K562 (cell line): Measurements from ENCODE around the gene GAMT. TPM values are rescaled to one million over a fixed set of nuclear protein-coding genes. Genes with fewer than 3 reads are reported as not detected.
A peak's percentile ranks its signal among the peaks of the same experiment; 100 is the strongest.

Source experiments
- ATAC-seq: fragments of 200-7000 bp; cut with Tn5 transposase; 3 replicates; pipeline ENCODE4 v1.9.1; 2020; ENCODE audit warnings: moderate library complexity
- BruUV-seq: library from RNA; stranded (reverse); fragments of 400-500 nt; replicated peaks from 2 replicates; lab custom pipeline; 2021; lab: Mats Ljungman, UMichigan
- CTCF ChIA-PET: fragments of 300-600 bp; formaldehyde crosslinking; extraction: SDS; loops from one replicate; lab custom pipeline; 2021; ENCODE audit warnings: low intra/inter-chr PET ratio; lab: Yijun Ruan, JAX
- POLR2A ChIA-PET: fragments of 300-600, 350-650 bp; sonication (Branson Sonifier 250); formaldehyde crosslinking; extraction: SDS; loops from one replicate; lab custom pipeline; 2021; ENCODE audit warnings: antibody characterized with exemption, inconsistent platforms; lab: Yijun Ruan, JAX
- DNase-seq, 4 experiments: peaks; one replicate each; pipeline versions ENCODE4 v3.0.0 to v3.0.0-alpha.2; 2011 to 2018; ENCODE audit warnings: low spot score in 3 of 4, mixed read lengths in 3 of 4; ENCODE audit errors: extremely low read depth in 1 of 4
- FAIRE-seq: peaks from 2 replicates; lab custom pipeline; 2011; peaks lifted over from hg19 to GRCh38; lab: Jason Lieb, UNC
- H2AFZ ChIP-seq: 2 replicates; pipeline ENCODE4 v1.6.0; 2011; ENCODE audit warnings: low read depth, low read length, control low read depth, inconsistent platforms
- H3K27ac ChIP-seq: fragments of 200-600 bp; 3 replicates; pipeline ENCODE4 v1.8.0; 2011; ENCODE audit warnings: low read depth, mild to moderate bottlenecking, control low read depth, inconsistent platforms, low read length, moderate library complexity, mixed read lengths; ENCODE audit errors: extremely low read depth
- H3K27me3 ChIP-seq, 2 experiments: fragments of 300-600 bp in 1 of 2; 2 replicates in 1 of 2; 3 replicates in 1 of 2; pipeline versions ENCODE4 v1.6.0 to v1.8.0; 2011; ENCODE audit warnings: inconsistent platforms in 2 of 2, low read length in 2 of 2, mild to moderate bottlenecking in 1 of 2, mixed read lengths in 1 of 2, moderate library complexity in 1 of 2; ENCODE audit not compliant: control insufficient read depth in 2 of 2, insufficient read depth in 2 of 2
- H3K36me3 ChIP-seq: fragments of 300-600 bp; 3 replicates; pipeline ENCODE4 v1.8.0; 2011; ENCODE audit warnings: mild to moderate bottlenecking, low read length, inconsistent platforms; ENCODE audit not compliant: control insufficient read depth, insufficient read depth
- H3K4me1 ChIP-seq, 2 experiments: fragments of 200-600 bp in 1 of 2; replicated peaks in 1 of 2; 2 replicates in 1 of 2; 3 replicates in 1 of 2; pipeline versions ENCODE4 v1.5.1 to v1.8.0; 2011; ENCODE audit warnings: inconsistent platforms in 2 of 2, low read length in 2 of 2, mild to moderate bottlenecking in 1 of 2, mixed read lengths in 1 of 2, moderate library complexity in 1 of 2; ENCODE audit not compliant: control insufficient read depth in 2 of 2, insufficient read depth in 2 of 2
- H3K4me2 ChIP-seq: 2 replicates; pipeline ENCODE4 v1.6.1; 2011; ENCODE audit warnings: low read length, control low read depth, inconsistent platforms, mixed read lengths; ENCODE audit not compliant: insufficient read depth
- H3K4me3 ChIP-seq: fragments of 200-600 bp; sonication (generic), shearing (Covaris generic); 2 replicates; pipeline ENCODE4 v1.5.1; 2016; ENCODE audit warnings: control low read depth, inconsistent platforms
- H3K79me2 ChIP-seq: fragments of 200-600 bp; 3 replicates; pipeline ENCODE4 v1.8.0; 2011; ENCODE audit warnings: low read length, inconsistent platforms; ENCODE audit not compliant: control insufficient read depth, insufficient read depth
- H3K9ac ChIP-seq, 2 experiments: 2 replicates each; pipeline versions ENCODE4 v1.6.0 to v1.6.1; 2011; ENCODE audit warnings: low read depth in 2 of 2, low read length in 2 of 2, control low read depth in 1 of 2, inconsistent platforms in 1 of 2, mild to moderate bottlenecking in 1 of 2, mixed read lengths in 1 of 2; ENCODE audit not compliant: insufficient read depth in 1 of 2
- H3K9me1 ChIP-seq: one replicate; pipeline ENCODE4 v1.6.0; 2011; ENCODE audit warnings: inconsistent platforms, mild to moderate bottlenecking, low read length, moderate library complexity; ENCODE audit not compliant: control insufficient read depth, insufficient read depth
- H3K9me3 ChIP-seq: replicated peaks from 2 replicates; pipeline ENCODE4 v1.5.1; 2011; ENCODE audit warnings: low read depth, low read length, inconsistent platforms; ENCODE audit not compliant: control insufficient read depth, insufficient read depth
- H4K20me1 ChIP-seq: replicated peaks from 2 replicates; pipeline ENCODE4 v1.6.1; 2011; ENCODE audit warnings: low read length, inconsistent platforms, mixed read lengths; ENCODE audit not compliant: control insufficient read depth, insufficient read depth
- ARID2 ChIP-seq: fragments of 450-650 bp; IDR thresholded peaks from 2 replicates; pipeline ENCODE4 v1.6.1; 2017; ENCODE audit warnings: antibody characterized with exemption, mild to moderate bottlenecking
- BRCA1 ChIP-seq, 2 experiments: fragments of 450-650 bp in 1 of 2; sonication (generic) in 1 of 2; formaldehyde crosslinking in 1 of 2; IDR thresholded peaks; 2 replicates each; pipeline versions ENCODE4 v1.5.0 to v1.6.1; 2017 to 2020; ENCODE audit warnings: mild to moderate bottlenecking in 1 of 2, missing genetic modification reagents in 1 of 2
- CBX3 ChIP-seq, 2 experiments: IDR thresholded peaks; 1 replicate in 1 of 2; 2 replicates in 1 of 2; pipeline ENCODE4 v1.6.1; 2012; ENCODE audit warnings: inconsistent platforms in 2 of 2, low read length in 2 of 2, borderline replicate concordance in 1 of 2, control low read depth in 1 of 2
- ELK1 ChIP-seq: sonication (generic); formaldehyde crosslinking; IDR thresholded peaks from 2 replicates; pipeline ENCODE4 v1.8.1; 2022; ENCODE audit warnings: missing genetic modification reagents
- KLF10 ChIP-seq: fragments of 250-450 bp; sonication (Bioruptor Pico); IDR thresholded peaks from 2 replicates; pipeline ENCODE4 v1.6.1; 2021; ENCODE audit warnings: matching md5 sums
- MECOM ChIP-seq: fragments of 250-450 bp; sonication (Bioruptor Pico); IDR thresholded peaks from 2 replicates; pipeline ENCODE4 v1.8.0; 2022; ENCODE audit warnings: inconsistent platforms
- NFIC ChIP-seq: fragments of 450-650 bp; IDR thresholded peaks from 2 replicates; pipeline ENCODE4 v1.6.1; 2017; ENCODE audit warnings: mild to moderate bottlenecking, inconsistent platforms
- NFRKB ChIP-seq: fragments of 450-650 bp; IDR thresholded peaks from 2 replicates; pipeline ENCODE4 v1.6.1; 2016; ENCODE audit warnings: low read depth
- POLR2A ChIP-seq: fragments of 450-650 bp; conservative IDR thresholded peaks from 2 replicates; pipeline ENCODE4 v1.6.1; 2016
- POLR2AphosphoS2 ChIP-seq: IDR thresholded peaks from 2 replicates; pipeline ENCODE4 v1.6.1; 2012; ENCODE audit warnings: low read length, improper control_type of control experiment
- POLR2G ChIP-seq: fragments of 200-400 bp; formaldehyde crosslinking; IDR thresholded peaks from 2 replicates; pipeline ENCODE4 v1.6.1; 2017; ENCODE audit warnings: low read depth, mild to moderate bottlenecking, antibody characterized with exemption, low read length, moderate library complexity
- RBFOX2 ChIP-seq: fragments of 200-400 bp; formaldehyde crosslinking; IDR thresholded peaks from 2 replicates; pipeline ENCODE4 v1.6.1; 2017; ENCODE audit warnings: low read depth, mild to moderate bottlenecking, low read length, moderate library complexity
- RBM22 ChIP-seq: fragments of 200-400 bp; formaldehyde crosslinking; IDR thresholded peaks from 2 replicates; pipeline ENCODE4 v1.6.1; 2018; ENCODE audit warnings: low read length, low read depth; ENCODE audit not compliant: poor library complexity, severe bottlenecking
- SIRT6 ChIP-seq: IDR thresholded peaks from one replicate; pipeline ENCODE4 v1.6.1; 2012; ENCODE audit warnings: low read depth, mild to moderate bottlenecking, control low read depth, inconsistent platforms, low read length, moderate library complexity
- STAG1 ChIP-seq: sonication (generic); formaldehyde crosslinking; IDR thresholded peaks from 2 replicates; pipeline ENCODE4 v1.5.0; 2020; ENCODE audit warnings: missing genetic modification reagents, borderline replicate concordance
- SUPT5H ChIP-seq: fragments of 450-650 bp; IDR thresholded peaks from 2 replicates; pipeline ENCODE4 v1.6.1; 2016
- TEAD1 ChIP-seq, 2 experiments: fragments of 450-650 bp in 1 of 2; sonication (generic) in 1 of 2; formaldehyde crosslinking; IDR thresholded peaks; 2 replicates each; pipeline versions ENCODE4 v1.4.0 to v1.8.0; 2020 to 2022; ENCODE audit warnings: mild to moderate bottlenecking in 2 of 2, missing genetic modification reagents in 1 of 2
- WGBS: fragments of 100-300 bp; shearing (Covaris generic); methylation state at CpG from one replicate; pipeline ENCODE4 v1.1.6; 2016; ENCODE audit warnings: low coverage, mixed read lengths; ENCODE audit not compliant: insufficient coverage; ENCODE audit errors: missing lambda C conversion rate; 5-methylcytosine and 5-hydroxymethylcytosine counted together
- in situ Hi-C: fragments of 300-500 bp; cut with MboI; formaldehyde crosslinking; loops from 4 replicates; pipeline ENCODE4 v1.15.0; 2018; ENCODE audit warnings: inconsistent platforms, mixed read lengths
- intact Hi-C: fragments of 100-400 bp; cut with micrococcal nuclease; formaldehyde crosslinking; loops from 2 replicates; pipeline ENCODE4 v1.14.2; 2022
- polyA plus RNA-seq, 8 experiments: library from polyadenylated mRNA; depleted of rRNA in 4 of 8; stranded (reverse) in 5 of 8; unstranded in 3 of 8; fragments of >200 nt; fragmentation: Nextera tagmentation in 2 of 8; fragmentation: Illumina TruSeq in 1 of 8; extraction: Ambion mirVana in 2 of 8; extraction: Trizol in 1 of 8; gene quantifications; 2 replicates each; pipeline versions ENCODE4 v1.2.1 to v1.2.3, GENCODE V29; 2011 to 2014; ENCODE audit warnings: inconsistent platforms in 1 of 8, missing spikeins in 1 of 8
- total RNA-seq, 7 experiments: library from RNA; depleted of rRNA in 6 of 7; stranded (reverse); fragments of >200 nt in 6 of 7; fragmentation: Illumina TruSeq in 2 of 7; extraction: Trizol in 2 of 7; gene quantifications; 2 replicates each; pipeline versions ENCODE4 v1.2.1 to v1.2.3, GENCODE V29; 2011 to 2021; ENCODE audit warnings: low replicate concordance in 1 of 7
- TF ChIP-seq, protein P1 (sequence below): fragments of 250-450 bp; sonication (Bioruptor Pico); IDR thresholded peaks from 2 replicates; pipeline ENCODE4 v1.4.0; 2020
- TF ChIP-seq, protein P2 (sequence below), 2 experiments: fragments of 200-800 bp in 1 of 2; sonication (Bioruptor generic) in 1 of 2; sonication (generic) in 1 of 2; formaldehyde crosslinking in 1 of 2; IDR thresholded peaks in 1 of 2; conservative IDR thresholded peaks in 1 of 2; 2 replicates each; pipeline versions ENCODE4 v1.5.0 to v1.6.1; 2016 to 2020; ENCODE audit warnings: missing compliant biosample characterization in 1 of 2, missing genetic modification characterization in 1 of 2, missing genetic modification reagents in 1 of 2

The GAMT gene
- total and polyA plus RNA-seq, 9 of the 15 experiments (the other 6 are each of a cell fraction or from before 2014, with no cell fraction given), result 1.3 to 35.3 (median 27.2) TPM

DNA sequence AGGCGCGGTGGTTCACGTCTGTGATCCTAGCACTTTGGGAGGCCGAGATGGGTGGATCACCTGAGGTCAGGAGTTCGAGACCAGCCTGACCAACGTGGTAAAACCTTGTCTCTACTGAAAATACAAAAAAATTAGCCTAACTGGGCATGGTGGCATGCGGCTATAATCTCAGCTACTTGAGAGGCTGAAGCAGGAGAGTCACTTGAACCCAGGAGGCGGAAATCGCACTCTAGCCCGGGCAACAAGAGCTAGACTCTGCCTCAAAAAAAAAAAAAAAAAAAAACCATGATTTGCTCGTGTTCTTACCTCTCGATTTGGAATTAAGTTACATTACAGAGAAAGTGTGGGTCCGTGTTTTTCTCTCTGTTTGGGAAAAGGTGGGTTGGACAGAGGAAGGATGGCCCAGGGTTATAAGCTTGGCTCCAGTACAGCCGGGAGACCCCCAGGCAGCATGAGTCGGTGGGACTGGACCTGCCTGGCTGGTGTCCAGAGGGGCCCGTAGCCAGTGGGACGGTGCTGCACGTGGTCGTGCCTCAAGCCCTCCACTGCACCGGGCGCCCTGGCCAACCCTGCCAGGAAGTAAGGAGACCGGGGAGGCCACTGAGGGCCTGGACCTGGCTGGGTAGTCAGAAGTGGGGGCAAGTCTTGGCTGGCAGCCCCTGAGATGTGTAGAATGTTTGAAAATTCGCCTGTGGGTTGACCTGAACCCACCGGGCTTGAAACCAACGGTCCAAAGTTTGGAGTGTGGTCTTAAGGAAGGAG is 40.5 kb upstream of the GAMT start:
- H3K27me3 ChIP-seq, result no peaks in the 10 kb centered on the region; a peak in 1 of 5 replicates
- H3K79me2 ChIP-seq, result peaks cover 46% of the 10 kb centered on the region
- H3K4me2 ChIP-seq, result peak overlapping the region; percentile 48; the same call in 1 of the 2 replicates
- ChIA-PET CTCF (no interaction called here), POLR2A (interaction anchor here (0.6 to 1.9 kb wide), 5 partner anchors 9 to 124 kb away, joined by 3 to 9 read pairs (median 3); no protein-coding TSS in a partner anchor)
- peaks cover 28% of the 10 kb centered on the region for H4K20me1 ChIP-seq
- DNase-seq (no peak), FAIRE-seq (no peak), ATAC-seq (no peak)
- intact Hi-C loops (loop anchor here (10.0 kb wide), 1 partner anchor 167 kb away; the partner anchor contains the start of gene FAM174C), in situ Hi-C loops (no loop called here)
- TF ChIP-seq RBFOX2, result peak; percentile 66
- peak; percentile 19 for TF ChIP-seq SIRT6
- TF ChIP-seq TEAD1 (CRISPR knock-in tag; IDR thresholded peaks at IDR 0.05), result no peak
- peak; percentile 77 for TF ChIP-seq RBM22
- TF ChIP-seq ARID2, result no peak
- no peak for TF ChIP-seq CBX3 (IDR thresholded peaks at IDR 0.05; ENCODE audit: borderline replicate concordance in 1 of 2, low read length in 2 of 2)
- TF ChIP-seq, protein P1, sequence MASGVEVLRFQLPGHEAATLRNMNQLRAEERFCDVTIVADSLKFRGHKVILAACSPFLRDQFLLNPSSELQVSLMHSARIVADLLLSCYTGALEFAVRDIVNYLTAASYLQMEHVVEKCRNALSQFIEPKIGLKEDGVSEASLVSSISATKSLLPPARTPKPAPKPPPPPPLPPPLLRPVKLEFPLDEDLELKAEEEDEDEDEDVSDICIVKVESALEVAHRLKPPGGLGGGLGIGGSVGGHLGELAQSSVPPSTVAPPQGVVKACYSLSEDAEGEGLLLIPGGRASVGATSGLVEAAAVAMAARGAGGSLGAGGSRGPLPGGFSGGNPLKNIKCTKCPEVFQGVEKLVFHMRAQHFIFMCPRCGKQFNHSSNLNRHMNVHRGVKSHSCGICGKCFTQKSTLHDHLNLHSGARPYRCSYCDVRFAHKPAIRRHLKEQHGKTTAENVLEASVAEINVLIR, result no peak
- TF ChIP-seq POLR2G, result peak; percentile 69
- peak; percentile 46; the same call in 1 of the 2 replicates for TF ChIP-seq SUPT5H
- TF ChIP-seq BRCA1 (IDR thresholded peaks at IDR 0.05), result no peak
- no peak for TF ChIP-seq BRCA1 (CRISPR knock-in tag; IDR thresholded peaks at IDR 0.05)
- TF ChIP-seq POLR2A, result peak; percentile 50; the same call in 1 of the 2 replicates
- no peak for TF ChIP-seq STAG1 (CRISPR knock-in tag)
- no peak for TF ChIP-seq ELK1 (CRISPR knock-in tag)
- TF ChIP-seq MECOM (CRISPR knock-in tag), result no peak
- peak; percentile 36; the same call in 1 of the 2 replicates for TF ChIP-seq NFIC
- TF ChIP-seq NFRKB, result no peak
- no peak; the same call in 1 of the 2 replicates for TF ChIP-seq POLR2AphosphoS2
- TF ChIP-seq, protein P2, sequence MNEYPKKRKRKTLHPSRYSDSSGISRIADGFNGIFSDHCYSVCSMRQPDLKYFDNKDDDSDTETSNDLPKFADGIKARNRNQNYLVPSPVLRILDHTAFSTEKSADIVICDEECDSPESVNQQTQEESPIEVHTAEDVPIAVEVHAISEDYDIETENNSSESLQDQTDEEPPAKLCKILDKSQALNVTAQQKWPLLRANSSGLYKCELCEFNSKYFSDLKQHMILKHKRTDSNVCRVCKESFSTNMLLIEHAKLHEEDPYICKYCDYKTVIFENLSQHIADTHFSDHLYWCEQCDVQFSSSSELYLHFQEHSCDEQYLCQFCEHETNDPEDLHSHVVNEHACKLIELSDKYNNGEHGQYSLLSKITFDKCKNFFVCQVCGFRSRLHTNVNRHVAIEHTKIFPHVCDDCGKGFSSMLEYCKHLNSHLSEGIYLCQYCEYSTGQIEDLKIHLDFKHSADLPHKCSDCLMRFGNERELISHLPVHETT (CRISPR knock-in tag; conservative IDR thresholded peaks at IDR 0.05 in 1 of 2, IDR thresholded peaks at IDR 0.05 in 1 of 2), result no peak
- TF ChIP-seq KLF10 (CRISPR knock-in tag), result no peak
- peak overlapping the region; percentile 47 to 100 for H3K9ac ChIP-seq
- 68% methylated on average over 23 of the region's 25 CpGs for WGBS
- H3K36me3 ChIP-seq, result peaks cover 38% of the 10 kb centered on the region
- peaks cover 40 to 91% of the 10 kb centered on the region in 2 experiments for H3K4me1 ChIP-seq
- no peak overlapping the region for H3K4me3 ChIP-seq
- no peaks in the 10 kb centered on the region for H3K9me3 ChIP-seq
- no peaks in the 10 kb centered on the region for H3K9me1 ChIP-seq
- peak overlapping the region; percentile 73 for H3K27ac ChIP-seq
- no peak overlapping the region for H2AFZ ChIP-seq
- no TSS peak for BruUV-seq
